ENCODE measurements around the gene KIAA0753. TPM values are rescaled to one million over a fixed set of nuclear protein-coding genes. Genes with fewer than 3 reads are reported as not detected.
A peak's percentile ranks its signal among the peaks of the same experiment; 100 is the strongest.
"Not testable (repeated sequence)": the region's sequence is repeated elsewhere in the genome, so short reads cannot be mapped to it uniquely, and the experiment has no call there.

The KIAA0753 gene
- polyA plus RNA-seq, 1 donor = 15.9 TPM

DNA sequence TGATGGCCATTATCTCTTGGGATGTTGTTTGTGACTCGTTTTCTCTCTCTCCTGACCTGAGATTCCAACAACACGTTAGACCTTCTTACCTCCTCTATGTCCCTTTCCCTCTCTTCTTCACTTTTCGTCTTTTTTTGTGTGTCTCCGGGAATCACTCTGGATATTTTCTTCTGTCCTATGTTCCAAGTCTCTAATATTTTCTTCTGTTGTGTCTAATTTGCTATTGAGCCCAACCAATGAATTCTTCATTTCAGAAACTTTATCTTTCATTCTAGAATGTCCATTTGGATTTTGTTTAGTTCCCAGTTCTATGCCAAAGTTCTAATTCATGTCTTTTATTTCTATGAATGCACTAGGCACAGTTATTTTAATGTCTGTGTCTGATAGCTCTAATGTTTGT lies 57.1 kb downstream of the KIAA0753 start:
- H3K4me3 ChIP-seq (ENCODE audit: low read length) = no peak overlapping the region
- WGBS (ENCODE audit: insufficient coverage, low lambda C conversion rate) = 100% methylated on average over 4 of the region's 4 CpGs
- H3K27ac ChIP-seq (ENCODE audit: low read length) = no peak overlapping the region
- H3K4me1 ChIP-seq (ENCODE audit: control insufficient read depth, insufficient read depth, low read length) = no peaks in the 10 kb centered on the region
- H3K9me3 ChIP-seq (ENCODE audit: control insufficient read depth, low read depth, low read length) = peaks cover 4% of the 10 kb centered on the region
- H3K36me3 ChIP-seq (ENCODE audit: control insufficient read depth, insufficient read depth, low read length) = peaks cover 59% of the 10 kb centered on the region
- no peaks in the 10 kb centered on the region for H3K27me3 ChIP-seq (ENCODE audit: control insufficient read depth, insufficient read depth, low read length)
- DNase-seq = no peak

DNA sequence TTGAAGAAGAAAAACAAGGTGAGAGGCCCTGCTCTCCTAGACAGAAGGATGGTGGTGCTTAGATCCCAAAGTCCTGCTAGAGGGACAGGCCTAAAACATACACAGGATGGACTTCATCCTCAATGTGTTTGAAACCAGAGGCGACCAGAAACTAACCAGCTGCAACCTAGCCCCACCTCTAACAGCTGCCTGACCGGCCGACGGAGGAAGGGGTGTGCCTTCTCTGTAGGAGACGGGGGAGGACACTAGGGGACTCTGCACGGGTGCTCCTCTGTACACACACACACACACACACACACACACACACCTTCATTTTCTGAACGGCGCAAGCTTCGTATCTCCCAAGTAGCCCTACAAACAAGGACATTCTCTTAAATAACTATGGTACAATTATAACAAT lies 59.9 kb downstream of the KIAA0753 start:
- H3K36me3 ChIP-seq (ENCODE audit: control insufficient read depth, insufficient read depth, low read length) = peaks cover 53% of the 10 kb centered on the region
- no peaks in the 10 kb centered on the region for H3K4me1 ChIP-seq (ENCODE audit: control insufficient read depth, insufficient read depth, low read length)
- peaks cover 4% of the 10 kb centered on the region for H3K9me3 ChIP-seq (ENCODE audit: control insufficient read depth, low read depth, low read length)
- WGBS (ENCODE audit: insufficient coverage, low lambda C conversion rate) = no CpG with 5 or more reads among the region's 9 CpGs
- no peak overlapping the region for H3K4me3 ChIP-seq (ENCODE audit: low read length)
- DNase-seq = peak in 1 of 2 donors; percentile 35
- no peaks in the 10 kb centered on the region for H3K27me3 ChIP-seq (ENCODE audit: control insufficient read depth, insufficient read depth, low read length)
- H3K27ac ChIP-seq (ENCODE audit: low read length) = no peak overlapping the region

DNA sequence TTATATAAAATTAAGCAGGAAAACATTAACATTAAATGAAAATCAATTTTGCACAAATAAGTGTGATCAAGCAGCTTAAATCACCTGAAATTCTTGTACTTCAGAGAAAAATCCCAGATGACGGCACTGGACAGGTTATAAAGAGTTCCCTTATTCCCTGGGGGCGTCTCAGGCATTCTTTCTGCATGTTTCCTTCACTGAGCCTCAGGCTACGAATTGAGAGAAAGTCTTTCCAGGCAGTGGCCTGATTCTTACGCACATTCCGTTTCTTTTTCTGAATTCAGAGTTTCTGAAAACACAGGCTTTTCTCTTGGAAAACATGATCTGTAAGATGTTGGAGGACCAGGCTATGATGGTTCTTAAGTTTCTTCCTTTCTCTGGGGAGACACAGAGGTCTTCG lies 62.0 kb downstream of the KIAA0753 start:
- Histone ChIP-seq H3K27ac (ENCODE audit: low read length) (no peak overlapping the region), H3K9me3 (ENCODE audit: control insufficient read depth, low read depth, low read length) (no peaks in the 10 kb centered on the region), H3K4me3 (ENCODE audit: low read length) (no peak overlapping the region), H3K36me3 (ENCODE audit: control insufficient read depth, insufficient read depth, low read length) (peaks cover 35% of the 10 kb centered on the region), H3K4me1 (ENCODE audit: control insufficient read depth, insufficient read depth, low read length) (no peaks in the 10 kb centered on the region), H3K27me3 (ENCODE audit: control insufficient read depth, insufficient read depth, low read length) (no peaks in the 10 kb centered on the region)
- no peak for DNase-seq
- 100% methylated on average over 1 of the region's 6 CpGs for WGBS (ENCODE audit: insufficient coverage, low lambda C conversion rate)

DNA sequence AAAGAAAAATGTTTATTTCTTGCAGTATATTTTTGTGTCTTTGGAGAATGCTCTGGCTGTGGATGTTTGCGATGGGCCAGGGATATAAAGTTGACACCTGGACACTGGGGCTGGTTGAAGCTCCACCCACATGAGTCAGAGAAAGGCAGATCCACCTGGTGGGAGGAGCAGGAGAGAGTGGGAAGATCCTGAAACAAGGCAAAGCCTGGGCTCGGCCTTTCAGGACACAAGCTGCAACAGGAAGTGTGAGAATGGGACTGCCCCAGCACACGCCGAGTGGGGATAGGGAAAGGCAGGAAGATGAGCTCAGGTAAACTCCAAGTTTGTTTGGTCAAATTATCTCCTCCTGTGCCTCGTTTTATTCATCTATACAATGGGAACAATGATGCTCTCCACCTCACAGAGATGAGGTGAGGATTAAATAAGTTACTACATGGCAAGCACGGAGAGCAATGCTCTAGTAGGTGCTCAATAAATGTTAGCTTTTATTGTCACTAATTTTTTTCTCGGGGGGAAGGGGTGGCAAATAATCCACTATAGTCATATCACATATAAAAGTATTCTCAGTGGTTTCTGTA lies 62.7 kb downstream of the KIAA0753 start:
- DNase-seq = peak in 1 of 2 donors; percentile 43
- no peaks in the 10 kb centered on the region for H3K4me1 ChIP-seq (ENCODE audit: control insufficient read depth, insufficient read depth, low read length)
- H3K27ac ChIP-seq (ENCODE audit: low read length) = no peak overlapping the region
- no peak overlapping the region for H3K4me3 ChIP-seq (ENCODE audit: low read length)
- 65% methylated on average over 3 of the region's 7 CpGs for WGBS (ENCODE audit: insufficient coverage, low lambda C conversion rate)
- H3K9me3 ChIP-seq (ENCODE audit: control insufficient read depth, low read depth, low read length) = no peaks in the 10 kb centered on the region
- peaks cover 32% of the 10 kb centered on the region for H3K36me3 ChIP-seq (ENCODE audit: control insufficient read depth, insufficient read depth, low read length)
- H3K27me3 ChIP-seq (ENCODE audit: control insufficient read depth, insufficient read depth, low read length) = no peaks in the 10 kb centered on the region

DNA sequence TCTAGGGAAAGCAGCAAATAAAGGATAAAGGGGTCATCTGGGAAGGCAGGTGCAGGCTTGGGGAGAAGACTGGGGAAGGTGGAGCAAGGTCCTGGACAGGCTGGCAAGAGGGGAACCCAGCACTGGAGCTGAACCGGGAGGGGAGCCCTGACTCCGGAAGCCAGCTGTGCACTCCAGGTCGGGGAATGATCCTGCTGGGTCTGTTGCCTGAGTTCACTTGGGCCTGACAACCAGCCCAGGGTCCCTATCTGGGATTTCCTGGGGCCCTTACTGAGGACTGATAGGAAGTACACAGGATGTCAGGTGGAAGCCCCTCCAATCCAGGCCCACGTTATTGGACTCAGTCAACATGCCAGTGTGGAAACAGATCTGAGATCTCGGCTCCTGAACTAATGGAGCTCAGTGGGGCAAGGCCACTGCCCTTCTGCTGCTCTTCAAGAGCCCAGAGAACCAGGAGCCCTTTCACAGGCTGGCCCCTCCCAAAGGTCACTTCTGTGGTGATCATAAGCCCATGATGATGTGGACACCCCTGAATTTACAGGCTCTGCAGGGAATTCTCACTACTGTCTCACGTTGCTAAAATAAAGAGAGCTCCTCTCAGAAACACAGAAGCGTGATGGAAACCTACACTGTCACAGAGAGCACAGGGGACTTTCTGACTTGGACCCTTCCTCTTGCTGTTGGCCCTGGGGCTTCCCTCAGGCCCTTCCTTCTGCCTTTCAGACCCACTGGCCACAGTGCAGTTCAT lies 64.3 kb downstream of the KIAA0753 start:
- Histone ChIP-seq H3K4me1 (ENCODE audit: control insufficient read depth, insufficient read depth, low read length) (no peaks in the 10 kb centered on the region), H3K27ac (ENCODE audit: low read length) (no peak overlapping the region), H3K9me3 (ENCODE audit: control insufficient read depth, low read depth, low read length) (no peaks in the 10 kb centered on the region), H3K27me3 (ENCODE audit: control insufficient read depth, insufficient read depth, low read length) (no peaks in the 10 kb centered on the region), H3K36me3 (ENCODE audit: control insufficient read depth, insufficient read depth, low read length) (peaks cover 26% of the 10 kb centered on the region), H3K4me3 (ENCODE audit: low read length) (no peak overlapping the region)
- no peak for DNase-seq
- no CpG with 5 or more reads among the region's 7 CpGs for WGBS (ENCODE audit: insufficient coverage, low lambda C conversion rate)

DNA sequence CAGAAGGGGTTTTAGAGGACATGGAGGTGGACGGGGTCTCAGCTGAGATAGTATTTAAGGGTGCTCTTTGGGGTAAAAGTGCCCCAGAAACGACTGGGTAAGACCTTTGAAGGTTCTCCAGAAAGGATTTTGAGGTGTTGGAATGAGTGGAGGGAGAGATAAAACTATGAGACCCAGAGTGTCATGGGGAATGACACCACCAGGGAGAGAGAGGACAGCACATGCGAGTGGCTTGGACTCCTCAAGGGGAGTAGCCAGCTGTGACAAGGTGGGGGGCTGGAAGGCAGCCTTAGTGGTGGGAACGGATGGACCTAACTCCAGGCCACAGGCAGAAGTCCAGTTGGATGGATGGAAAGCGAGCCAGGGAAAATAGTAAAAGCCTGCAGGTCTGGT lies 64.9 kb downstream of the KIAA0753 start:
- Histone ChIP-seq H3K36me3 (ENCODE audit: control insufficient read depth, insufficient read depth, low read length) (peaks cover 26% of the 10 kb centered on the region), H3K4me3 (ENCODE audit: low read length) (no peak overlapping the region), H3K27ac (ENCODE audit: low read length) (no peak overlapping the region), H3K9me3 (ENCODE audit: control insufficient read depth, low read depth, low read length) (no peaks in the 10 kb centered on the region), H3K27me3 (ENCODE audit: control insufficient read depth, insufficient read depth, low read length) (no peaks in the 10 kb centered on the region), H3K4me1 (ENCODE audit: control insufficient read depth, insufficient read depth, low read length) (no peaks in the 10 kb centered on the region)
- 83% methylated on average over 1 of the region's 5 CpGs for WGBS (ENCODE audit: insufficient coverage, low lambda C conversion rate)
- no peak for DNase-seq

DNA sequence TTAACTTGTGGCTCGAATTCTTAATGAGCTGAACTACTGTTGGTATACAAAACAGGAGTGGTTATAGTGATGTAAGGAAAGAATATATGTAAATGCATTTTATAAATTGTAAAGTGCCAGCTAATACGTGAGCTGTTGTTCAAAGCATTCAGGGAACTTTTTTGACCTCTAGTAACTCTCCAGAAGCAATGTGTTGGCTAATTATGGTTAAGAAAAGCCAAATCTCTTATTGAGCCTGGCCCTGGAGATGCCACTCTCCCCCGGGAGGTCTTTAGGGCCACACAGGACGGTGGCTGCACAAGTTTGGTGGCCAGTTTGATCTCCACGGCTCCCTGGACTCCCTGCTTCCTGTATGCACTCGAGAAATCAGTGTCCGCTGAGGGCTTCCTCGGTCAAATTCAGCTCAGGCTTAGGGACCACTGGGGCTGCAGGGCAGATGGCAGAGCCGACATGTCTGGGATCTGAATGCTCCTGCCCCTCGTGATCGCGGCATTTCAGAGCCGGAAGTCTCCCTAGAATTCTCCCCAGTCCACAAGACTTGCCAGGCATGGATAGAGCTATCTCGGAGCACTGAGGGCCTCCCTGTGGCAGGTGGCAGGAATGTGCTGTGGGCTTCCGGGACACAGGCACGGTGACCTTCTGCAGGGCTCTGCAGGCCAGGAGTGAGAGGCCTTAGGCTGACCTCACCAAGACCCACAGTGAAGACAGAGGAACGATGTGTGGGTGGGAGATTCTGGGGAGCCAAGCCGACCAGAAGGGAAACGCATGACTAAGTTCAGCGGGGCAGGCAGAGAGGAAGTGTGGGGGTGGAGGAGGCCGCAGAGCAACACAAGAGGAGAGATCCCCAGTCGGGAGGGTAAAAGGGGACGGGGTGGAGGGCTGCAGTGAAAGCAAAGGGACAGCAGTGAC lies 65.6 kb downstream of the KIAA0753 start:
- H3K36me3 ChIP-seq (ENCODE audit: control insufficient read depth, insufficient read depth, low read length) = peaks cover 26% of the 10 kb centered on the region
- H3K27ac ChIP-seq (ENCODE audit: low read length) = no peak overlapping the region
- no peak overlapping the region for H3K4me3 ChIP-seq (ENCODE audit: low read length)
- no peaks in the 10 kb centered on the region for H3K27me3 ChIP-seq (ENCODE audit: control insufficient read depth, insufficient read depth, low read length)
- peak in 1 of 2 donors; percentile 13 for DNase-seq
- no peaks in the 10 kb centered on the region for H3K9me3 ChIP-seq (ENCODE audit: control insufficient read depth, low read depth, low read length)
- no peaks in the 10 kb centered on the region for H3K4me1 ChIP-seq (ENCODE audit: control insufficient read depth, insufficient read depth, low read length)
- 80% methylated on average over 3 of the region's 23 CpGs for WGBS (ENCODE audit: insufficient coverage, low lambda C conversion rate)

DNA sequence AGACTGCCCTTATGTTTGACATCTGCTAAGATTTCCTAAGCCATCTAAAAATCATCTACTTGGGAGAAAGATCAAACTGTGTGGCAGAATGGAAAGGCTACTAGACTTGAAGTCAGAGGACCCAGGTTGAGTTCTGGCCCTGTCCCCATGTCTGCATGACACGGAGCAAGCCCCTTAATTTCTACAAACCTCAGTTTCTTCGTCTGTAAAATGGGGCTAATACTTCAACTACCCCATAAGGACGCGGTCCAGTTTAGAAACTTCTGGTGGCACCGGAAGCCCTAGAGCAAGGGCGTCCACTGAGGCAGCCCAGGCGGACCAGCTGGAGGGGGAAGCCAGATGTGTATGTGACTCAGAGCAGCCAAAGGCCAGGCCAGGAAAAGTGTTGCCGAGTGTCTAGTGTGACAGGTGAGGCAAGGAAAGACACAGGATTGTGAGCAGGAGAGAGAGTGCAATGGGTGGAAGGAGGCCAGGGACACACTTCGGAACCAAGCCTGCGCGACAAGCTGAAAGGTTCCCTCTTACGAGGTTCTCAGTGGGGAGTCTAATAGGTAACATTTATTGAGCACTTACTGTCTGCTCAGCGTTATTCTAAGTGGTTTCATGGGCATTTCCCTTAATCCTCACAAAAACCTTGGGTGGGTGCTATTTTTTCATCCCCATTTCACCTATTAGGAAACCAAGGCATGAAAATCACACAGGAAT lies 66.4 kb downstream of the KIAA0753 start:
- Histone ChIP-seq H3K4me3 (ENCODE audit: low read length) (no peak overlapping the region), H3K4me1 (ENCODE audit: control insufficient read depth, insufficient read depth, low read length) (no peaks in the 10 kb centered on the region), H3K36me3 (ENCODE audit: control insufficient read depth, insufficient read depth, low read length) (peaks cover 20% of the 10 kb centered on the region), H3K27ac (ENCODE audit: low read length) (no peak overlapping the region), H3K27me3 (ENCODE audit: control insufficient read depth, insufficient read depth, low read length) (no peaks in the 10 kb centered on the region), H3K9me3 (ENCODE audit: control insufficient read depth, low read depth, low read length) (no peaks in the 10 kb centered on the region)
- WGBS (ENCODE audit: insufficient coverage, low lambda C conversion rate) = 100% methylated on average over 1 of the region's 13 CpGs
- DNase-seq = no peak

DNA sequence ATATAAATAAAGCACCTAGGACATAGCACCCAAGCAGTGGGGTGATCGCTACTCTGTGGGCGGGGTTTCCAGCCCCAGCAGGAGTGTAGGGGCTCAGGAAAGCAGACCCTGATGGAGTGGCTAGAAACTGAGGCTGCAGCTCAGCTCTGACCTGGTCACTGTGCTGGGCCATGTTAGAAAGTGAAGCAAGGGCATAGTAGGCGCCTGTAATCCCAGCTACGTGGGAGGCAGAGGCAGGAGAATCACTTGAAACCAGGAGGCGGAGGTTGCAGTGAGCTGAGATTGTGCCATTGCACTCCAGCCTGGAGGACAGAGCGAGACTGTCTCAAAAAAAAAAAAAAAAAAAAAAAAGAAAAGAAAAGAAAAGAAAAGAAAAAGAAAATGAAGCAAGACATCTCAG lies 67.0 kb downstream of the KIAA0753 start:
- H3K36me3 ChIP-seq (ENCODE audit: control insufficient read depth, insufficient read depth, low read length) = peaks cover 14% of the 10 kb centered on the region
- WGBS (ENCODE audit: insufficient coverage, low lambda C conversion rate) = 100% methylated on average over 2 of the region's 6 CpGs
- H3K4me3 ChIP-seq (ENCODE audit: low read length); H3K9me3 ChIP-seq (ENCODE audit: control insufficient read depth, low read depth, low read length); H3K27ac ChIP-seq (ENCODE audit: low read length); DNase-seq; H3K4me1 ChIP-seq (ENCODE audit: control insufficient read depth, insufficient read depth, low read length); H3K27me3 ChIP-seq (ENCODE audit: control insufficient read depth, insufficient read depth, low read length): not testable (repeated sequence)

DNA sequence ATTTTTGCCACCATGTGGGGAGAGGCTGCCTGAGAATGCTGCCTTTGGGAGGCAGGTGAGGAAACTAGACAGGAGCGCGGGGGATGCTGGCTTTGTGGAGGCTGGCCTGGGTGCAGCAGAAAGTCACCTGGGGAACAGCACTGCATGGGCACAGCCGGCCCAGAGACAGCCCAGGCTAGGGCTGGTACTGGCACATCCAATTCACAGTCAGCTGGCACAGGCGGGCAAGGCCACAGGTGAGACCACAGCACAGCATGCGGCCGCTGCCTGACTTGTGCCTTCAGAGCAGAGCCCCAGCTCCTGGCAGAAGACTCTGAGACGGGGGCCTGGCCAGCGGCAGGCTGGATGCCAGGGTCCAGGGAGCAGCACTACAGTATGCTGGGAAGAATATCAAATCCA lies 67.5 kb downstream of the KIAA0753 start:
- Histone ChIP-seq H3K27me3 (ENCODE audit: control insufficient read depth, insufficient read depth, low read length) (no peaks in the 10 kb centered on the region), H3K27ac (ENCODE audit: low read length) (no peak overlapping the region), H3K9me3 (ENCODE audit: control insufficient read depth, low read depth, low read length) (no peaks in the 10 kb centered on the region), H3K36me3 (ENCODE audit: control insufficient read depth, insufficient read depth, low read length) (peaks cover 14% of the 10 kb centered on the region), H3K4me3 (ENCODE audit: low read length) (no peak overlapping the region), H3K4me1 (ENCODE audit: control insufficient read depth, insufficient read depth, low read length) (no peaks in the 10 kb centered on the region)
- DNase-seq = no peak
- WGBS (ENCODE audit: insufficient coverage, low lambda C conversion rate) = no CpG with 5 or more reads among the region's 8 CpGs

All from large intestine (tissue), 3 donors.